Astrocyte of the spinal cord (primary cell): ENCODE results near the gene SPI1.

Source experiments
- DNase-seq: peaks from one replicate; pipeline ENCODE4 v3.0.0; 2011; ENCODE audit warnings: low read depth, low spot score
- H3K4me3 ChIP-seq: 2 replicates; pipeline ENCODE4 v1.5.1; 2011; ENCODE audit warnings: low read depth, mild to moderate bottlenecking, low read length, moderate library complexity
- in situ Hi-C: cut with HindIII; loops from 2 replicates; pipeline ENCODE4 v1.10.0; 2017; ENCODE audit warnings: low sequenced_read_pairs
- TF ChIP-seq, protein P1 (sequence below): IDR thresholded peaks from 2 replicates; pipeline ENCODE4 v1.5.1; 2012; ENCODE audit warnings: low read depth, mild to moderate bottlenecking, low read length, inconsistent platforms

Gene SPI1

DNA sequence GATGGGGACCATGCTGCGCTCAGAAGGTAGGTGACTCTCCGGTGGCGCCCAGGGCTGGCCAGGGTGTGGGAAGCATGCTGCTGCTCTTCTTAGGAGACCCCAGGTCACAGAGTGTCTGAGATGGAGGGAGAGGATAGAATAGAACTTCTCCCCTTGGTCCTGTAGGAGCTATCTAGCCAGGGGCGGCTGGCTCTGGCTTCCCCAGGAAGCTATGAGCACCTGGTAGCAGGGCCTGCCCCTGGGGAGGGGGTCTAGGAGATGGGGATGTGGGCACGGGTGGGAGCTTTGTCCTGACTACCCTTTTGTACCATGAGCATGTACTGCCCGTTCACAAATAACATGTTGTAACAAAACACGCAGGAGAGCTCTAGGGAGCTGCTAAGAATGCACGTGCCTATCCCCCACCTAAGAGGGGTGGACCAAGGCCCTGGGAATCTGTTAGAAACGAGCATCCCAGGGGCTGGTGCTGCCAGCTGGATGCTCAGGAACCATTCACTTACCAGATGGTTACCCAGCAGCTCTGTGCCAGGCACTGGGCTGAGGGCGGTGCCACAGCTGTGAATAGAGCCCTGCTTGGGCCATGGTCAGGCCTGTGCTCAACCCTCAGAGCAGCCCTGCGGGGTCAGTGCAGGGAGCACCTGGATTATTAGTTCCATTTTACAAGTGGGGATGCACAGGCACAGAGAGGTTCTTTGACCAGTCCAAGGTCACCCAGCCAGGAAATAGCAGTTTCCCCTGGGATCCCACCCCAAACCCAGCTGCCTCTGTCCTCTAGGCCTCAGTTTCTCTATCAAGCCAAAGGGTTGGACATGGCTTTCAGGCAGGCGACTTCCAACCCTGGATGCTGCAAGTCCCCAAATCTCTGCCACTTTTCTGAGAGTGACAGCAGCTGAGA is 32.3 kb upstream of the SPI1 start:
- no peak for DNase-seq
- TF ChIP-seq, protein P1, sequence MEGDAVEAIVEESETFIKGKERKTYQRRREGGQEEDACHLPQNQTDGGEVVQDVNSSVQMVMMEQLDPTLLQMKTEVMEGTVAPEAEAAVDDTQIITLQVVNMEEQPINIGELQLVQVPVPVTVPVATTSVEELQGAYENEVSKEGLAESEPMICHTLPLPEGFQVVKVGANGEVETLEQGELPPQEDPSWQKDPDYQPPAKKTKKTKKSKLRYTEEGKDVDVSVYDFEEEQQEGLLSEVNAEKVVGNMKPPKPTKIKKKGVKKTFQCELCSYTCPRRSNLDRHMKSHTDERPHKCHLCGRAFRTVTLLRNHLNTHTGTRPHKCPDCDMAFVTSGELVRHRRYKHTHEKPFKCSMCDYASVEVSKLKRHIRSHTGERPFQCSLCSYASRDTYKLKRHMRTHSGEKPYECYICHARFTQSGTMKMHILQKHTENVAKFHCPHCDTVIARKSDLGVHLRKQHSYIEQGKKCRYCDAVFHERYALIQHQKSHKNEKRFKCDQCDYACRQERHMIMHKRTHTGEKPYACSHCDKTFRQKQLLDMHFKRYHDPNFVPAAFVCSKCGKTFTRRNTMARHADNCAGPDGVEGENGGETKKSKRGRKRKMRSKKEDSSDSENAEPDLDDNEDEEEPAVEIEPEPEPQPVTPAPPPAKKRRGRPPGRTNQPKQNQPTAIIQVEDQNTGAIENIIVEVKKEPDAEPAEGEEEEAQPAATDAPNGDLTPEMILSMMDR = no peak
- in situ Hi-C loops = no loop called here
- H3K4me3 ChIP-seq = peak overlapping the region; percentile 82

DNA sequence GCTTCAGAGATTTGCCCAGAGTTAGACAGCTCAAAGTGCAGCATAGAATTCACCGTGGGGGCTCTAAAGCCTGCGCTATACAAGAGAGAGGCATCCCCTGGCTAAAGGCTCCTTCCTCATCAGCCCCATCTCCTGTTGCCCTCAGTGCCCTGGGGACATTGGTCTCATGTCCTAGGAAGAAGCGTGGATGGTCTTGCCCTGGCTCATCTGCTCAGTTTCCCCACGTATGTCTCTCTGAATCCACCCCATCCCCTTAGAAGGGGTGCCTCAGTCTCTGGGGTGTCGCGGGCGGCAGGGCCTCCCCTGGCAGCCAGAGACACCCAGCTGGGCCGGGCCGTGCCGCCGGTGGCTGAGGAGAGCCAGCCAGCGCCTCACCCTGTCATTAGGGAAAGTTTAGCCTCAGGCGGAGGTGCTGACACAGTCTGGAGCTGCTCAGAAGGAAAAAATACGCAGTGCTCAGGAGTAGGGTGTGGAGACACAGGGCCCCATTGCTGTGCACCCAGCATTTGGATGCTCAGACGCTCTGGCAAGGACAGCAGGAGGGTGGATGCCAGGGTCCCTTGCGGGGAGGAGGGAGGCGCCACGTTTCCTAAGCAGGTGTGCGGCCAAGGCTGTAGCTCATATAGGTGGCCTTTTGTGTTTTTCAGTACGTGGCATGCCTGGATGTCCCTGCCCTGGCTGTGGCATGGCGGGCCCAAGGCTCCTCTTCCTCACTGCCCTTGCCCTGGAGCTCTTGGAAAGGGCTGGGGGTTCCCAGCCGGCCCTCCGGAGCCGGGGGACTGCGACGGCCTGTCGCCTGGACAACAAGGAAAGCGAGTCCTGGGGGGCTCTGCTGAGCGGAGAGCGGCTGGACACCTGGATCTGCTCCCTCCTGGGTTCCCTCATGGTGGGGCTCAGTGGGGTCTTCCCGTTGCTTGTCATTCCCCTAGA is 31.4 kb upstream of the SPI1 start:
- DNase-seq = no peak
- TF ChIP-seq, protein P1 = no peak
- in situ Hi-C loops = no loop called here
- peak overlapping the region; percentile 82 for H3K4me3 ChIP-seq

DNA sequence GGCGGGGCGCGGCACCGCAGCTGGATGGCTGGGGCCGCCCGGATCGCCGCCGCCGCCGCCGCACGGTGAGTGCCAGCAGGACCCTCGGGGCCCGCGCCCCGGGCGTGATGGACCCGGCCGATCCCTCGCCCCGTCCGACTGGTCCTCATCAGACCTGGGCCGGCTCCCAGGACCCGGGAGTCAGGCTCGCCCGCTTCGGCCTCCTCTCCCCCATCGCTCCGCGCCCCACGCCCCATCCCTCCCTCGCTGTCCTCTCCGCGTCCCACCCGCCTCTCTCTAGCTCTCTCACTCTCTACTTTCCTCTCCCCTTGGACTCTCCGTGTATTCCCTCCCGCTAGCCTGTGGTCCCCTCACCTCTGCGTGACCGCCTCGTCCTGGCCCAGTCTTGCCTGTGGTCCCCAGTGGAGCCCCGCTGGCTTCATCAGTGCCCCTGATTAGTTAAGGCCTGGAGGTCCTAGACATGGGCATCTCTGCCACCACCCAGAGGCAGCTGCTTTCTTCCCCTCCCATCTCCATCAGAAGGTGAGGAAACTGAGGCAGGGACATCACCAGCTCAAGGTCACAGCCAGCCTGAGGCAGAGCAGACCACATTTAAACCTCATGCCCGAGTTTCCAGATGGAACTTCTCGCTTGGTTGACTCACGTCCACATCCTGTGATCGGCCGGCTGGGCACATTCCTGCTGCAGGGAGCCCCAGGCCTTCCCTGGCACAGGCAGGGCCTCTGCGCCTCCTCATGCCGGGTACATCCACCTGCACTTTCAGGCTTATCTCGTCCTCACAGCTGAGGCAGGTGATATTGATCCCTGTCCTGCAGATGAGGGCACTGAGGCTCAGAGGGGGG is 30.5 kb upstream of the SPI1 start:
- in situ Hi-C loops = no loop called here
- peak; percentile 79 for DNase-seq
- peak overlapping the region; percentile 82 for H3K4me3 ChIP-seq
- TF ChIP-seq, protein P1 = no peak

DNA sequence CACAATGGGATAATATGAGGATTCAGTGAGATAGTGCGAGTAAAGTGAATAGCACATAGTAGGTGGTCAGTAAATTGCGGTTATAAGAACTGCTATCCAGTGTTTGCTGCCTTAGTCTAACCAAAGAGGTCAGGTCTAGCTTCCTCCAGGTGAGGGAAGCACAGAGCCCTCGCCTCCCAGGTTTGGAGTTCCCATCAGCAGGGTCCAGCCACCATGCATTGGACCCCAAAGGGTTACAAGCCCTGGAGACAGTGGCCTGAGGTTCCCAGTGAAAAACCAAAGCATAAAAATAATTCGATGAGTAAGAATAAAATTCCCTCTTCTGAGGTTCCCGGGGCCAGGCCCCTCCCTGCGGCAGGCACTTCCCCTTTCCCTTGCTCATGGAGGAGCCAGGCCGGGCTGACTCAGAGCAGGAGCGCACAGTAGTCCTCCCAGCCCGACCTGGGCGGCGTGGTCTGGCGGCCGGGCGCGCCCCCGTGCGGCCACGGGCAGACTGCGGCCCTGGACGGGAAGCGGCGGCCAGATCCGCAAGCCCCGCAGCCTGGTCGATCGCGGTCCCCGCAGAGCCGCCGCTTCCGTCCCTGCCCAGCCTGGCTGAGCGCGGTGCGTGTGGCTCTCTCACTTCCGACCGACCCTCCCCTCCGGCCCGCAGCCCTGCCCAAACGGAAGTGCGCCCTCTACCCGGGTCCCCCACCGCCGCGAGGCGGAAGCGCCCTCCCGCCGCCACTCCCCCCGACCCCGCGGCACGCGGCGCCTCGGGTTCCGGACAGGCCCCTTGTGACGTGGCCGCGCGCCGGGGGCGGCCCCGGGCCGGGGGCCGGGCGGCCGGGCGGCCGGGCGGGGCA is 29.6 kb upstream of the SPI1 start, which contains the start of gene SLC39A13:
Gene SLC39A13 (plus strand): TSS at position 845 of the 845 bp plus-strand sequence. CDS start 1,505 bp downstream, outside the sequence.
- TF ChIP-seq, protein P1 = peak; percentile 61
- peak within 1 kb of the TSS; percentile 82 for H3K4me3 ChIP-seq
- DNase-seq = peak; percentile 97
- in situ Hi-C loops = no loop called here

DNA sequence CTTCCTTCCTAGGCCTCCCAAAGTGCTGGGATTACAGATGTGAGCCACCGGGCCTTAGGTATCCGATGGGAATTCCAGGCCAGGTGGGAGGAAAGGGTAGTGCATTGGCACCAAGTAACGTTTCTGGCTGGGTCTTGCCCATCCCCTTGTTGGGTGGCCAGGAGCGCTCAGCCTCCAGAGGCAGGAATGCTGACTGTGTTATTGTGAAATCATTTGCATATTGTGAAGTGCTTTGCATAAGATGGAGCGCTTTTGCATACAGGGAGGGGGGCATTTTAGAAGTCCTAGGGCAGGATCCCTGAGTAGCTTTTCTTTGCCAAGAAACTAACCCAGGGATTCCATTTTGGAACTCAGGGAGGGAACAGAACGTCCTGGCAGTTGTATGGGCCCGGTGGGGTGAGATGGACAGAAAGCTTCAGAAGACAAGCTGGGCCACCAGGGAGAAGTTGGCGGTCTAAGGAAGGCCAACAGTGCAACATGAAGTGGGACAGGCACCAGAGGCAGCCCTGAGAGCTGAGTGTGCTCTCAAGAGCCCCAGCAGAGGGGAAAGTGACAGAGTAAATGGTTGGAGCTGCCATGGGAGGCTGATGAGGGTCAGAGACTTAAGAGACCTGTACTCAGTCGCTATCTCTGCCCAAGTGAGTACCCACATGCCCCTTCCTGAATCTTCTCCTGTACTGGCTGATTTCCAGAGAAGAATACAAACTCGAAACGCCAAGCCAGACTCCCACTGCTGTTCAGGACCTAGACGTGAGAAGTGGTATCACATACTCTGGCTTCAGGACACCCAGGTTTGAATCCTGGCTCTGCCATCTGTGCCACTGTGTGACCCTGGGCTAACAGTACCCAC is 28.8 kb upstream of the SPI1 start:
- TF ChIP-seq, protein P1 = no peak
- H3K4me3 ChIP-seq = peak overlapping the region; percentile 61
- DNase-seq = no peak
- in situ Hi-C loops = no loop called here
